ENCODE results near the gene GPR156.

- no peak for TF ChIP-seq EP300 (IDR thresholded peaks at IDR 0.05; ENCODE audit: borderline replicate concordance)
- no peak for TF ChIP-seq CREB1 (IDR thresholded peaks at IDR 0.05; ENCODE audit: low read depth)
- TF ChIP-seq REST (IDR thresholded peaks at IDR 0.05; ENCODE audit: low read depth) = no peak
- no peak for TF ChIP-seq RAD21 (IDR thresholded peaks at IDR 0.05; ENCODE audit: low read depth)
- no peak for TF ChIP-seq CEBPB (IDR thresholded peaks at IDR 0.05)
- TF ChIP-seq MAX (IDR thresholded peaks at IDR 0.05) = no peak
- TF ChIP-seq TAF1 (IDR thresholded peaks at IDR 0.05; ENCODE audit: low read depth) = no peak
These were observed 116.4 kb downstream of the GPR156 start for GRCh38 chr3:120168611-120169010.
